Measurements from ENCODE around the gene VSNL1.

VSNL1 gene

GRCh38 chr2:17627434-17627833 is 86.9 kb downstream of the VSNL1 start:
- in situ Hi-C loops (cut with MboI; ENCODE audit: low pct_unique_long_range_greater_than_20kb, low sequenced_read_pairs, unreplicated experiment) = no loop called here
- TF ChIP-seq CTCF (IDR thresholded peaks at IDR 0.05; ENCODE audit: extremely low read depth, insufficient read depth, missing control alignments) = no peak
- DNase-seq (ENCODE audit: low spot score) = no peak

GRCh38 chr2:17628349-17629261 is 88.1 kb downstream of the VSNL1 start:
- TF ChIP-seq CTCF (IDR thresholded peaks at IDR 0.05; ENCODE audit: extremely low read depth, insufficient read depth, missing control alignments) = no peak
- peak; percentile 26 for DNase-seq (ENCODE audit: low spot score)
- in situ Hi-C loops (cut with MboI; ENCODE audit: low pct_unique_long_range_greater_than_20kb, low sequenced_read_pairs, unreplicated experiment) = no loop called here

- TF ChIP-seq CTCF (IDR thresholded peaks at IDR 0.05; ENCODE audit: extremely low read depth, insufficient read depth, missing control alignments) = no peak
- in situ Hi-C loops (cut with MboI; ENCODE audit: low pct_unique_long_range_greater_than_20kb, low sequenced_read_pairs, unreplicated experiment) = no loop called here
- DNase-seq (ENCODE audit: low spot score) = no peak
These were observed 89.6 kb downstream of the VSNL1 start for GRCh38 chr2:17630089-17630488.

GRCh38 chr2:17634997-17635396 is 94.5 kb downstream of the VSNL1 start:
- in situ Hi-C loops (cut with MboI; ENCODE audit: low pct_unique_long_range_greater_than_20kb, low sequenced_read_pairs, unreplicated experiment) = no loop called here
- TF ChIP-seq CTCF (IDR thresholded peaks at IDR 0.05; ENCODE audit: extremely low read depth, insufficient read depth, missing control alignments) = no peak
- DNase-seq (ENCODE audit: low spot score) = no peak

GRCh38 chr2:17636257-17636656 is 95.8 kb downstream of the VSNL1 start:
- no peak for TF ChIP-seq CTCF (IDR thresholded peaks at IDR 0.05; ENCODE audit: extremely low read depth, insufficient read depth, missing control alignments)
- no peak for DNase-seq (ENCODE audit: low spot score)
- in situ Hi-C loops (cut with MboI; ENCODE audit: low pct_unique_long_range_greater_than_20kb, low sequenced_read_pairs, unreplicated experiment) = no loop called here

- in situ Hi-C loops (cut with MboI; ENCODE audit: low pct_unique_long_range_greater_than_20kb, low sequenced_read_pairs, unreplicated experiment) = no loop called here
- no peak for TF ChIP-seq CTCF (IDR thresholded peaks at IDR 0.05; ENCODE audit: extremely low read depth, insufficient read depth, missing control alignments)
- no peak for DNase-seq (ENCODE audit: low spot score)
These were observed 96.8 kb downstream of the VSNL1 start for GRCh38 chr2:17637131-17637906.

Measured in GM13977 (cell line).